Activated CD8-positive, alpha-beta T cell treated with anti-CD3 and anti-CD28 coated beads for 36 hours (primary cell): ENCODE data around the gene PRR5. TPM values are rescaled to one million over a fixed set of nuclear protein-coding genes. Genes with fewer than 3 reads are reported as not detected.

ENCODE experiments used
- ATAC-seq: fragments of 200-7000 bp; cut with Tn5 transposase; one replicate; pipeline ENCODE4 v1.10.0; 2021; ENCODE audit warnings: mild to moderate bottlenecking, moderate library complexity
- CTCF ChIA-PET: fragments of 350-600 bp; sonication (Branson Sonifier 250); formaldehyde crosslinking; loops from one replicate; lab custom pipeline; 2021; ENCODE audit warnings: antibody characterized with exemption; lab: Charles Lee
- POLR2A ChIA-PET: fragments of 350-600 bp; sonication (Branson Sonifier 250); formaldehyde crosslinking; loops from one replicate; lab custom pipeline; 2021; ENCODE audit warnings: antibody characterized with exemption; lab: Charles Lee
- DNase-seq: peaks from one replicate; pipeline ENCODE4 v3.0.0-alpha.2; 2020
- H3K27ac Mint-ChIP-seq: one replicate; pipeline ENCODE4 v1.8.0; 2021; ENCODE audit warnings: mild to moderate bottlenecking, mixed read lengths
- H3K27me3 Mint-ChIP-seq: one replicate; pipeline ENCODE4 v1.8.0; 2021; ENCODE audit warnings: mixed read lengths
- H3K36me3 Mint-ChIP-seq: one replicate; pipeline ENCODE4 v1.8.0; 2021; ENCODE audit warnings: low read depth, mixed read lengths
- H3K4me1 Mint-ChIP-seq: one replicate; pipeline ENCODE4 v1.8.0; 2021; ENCODE audit warnings: low read depth, mixed read lengths
- H3K4me3 Mint-ChIP-seq: one replicate; pipeline ENCODE4 v1.8.0; 2021; ENCODE audit warnings: mild to moderate bottlenecking, moderate library complexity, mixed read lengths
- H3K9me3 Mint-ChIP-seq: one replicate; pipeline ENCODE4 v1.8.0; 2021; ENCODE audit warnings: mixed read lengths
- CTCF ChIP-seq: fragments of 200-600 bp; IDR thresholded peaks from one replicate; pipeline ENCODE4 v1.8.0; 2022; ENCODE audit warnings: antibody characterized with exemption, mild to moderate bottlenecking
- intact Hi-C: fragments of 100-400 bp; cut with micrococcal nuclease; formaldehyde crosslinking; loops from one replicate; pipeline ENCODE4 v1.10.0; 2022
- total RNA-seq, 2 experiments: library from RNA; stranded (reverse); gene quantifications; one replicate each; pipeline ENCODE4 v1.2.3, GENCODE V29; 2021

Gene PRR5
- total RNA-seq, 2 experiments from 2014 or later, result 26.8 to 27.3 TPM

GRCh38 chr22:44702479-44703198 is 635 bp downstream of the PRR5 start:
- Mint-ChIP-seq H3K9me3 (no peaks in the 10 kb centered on the region), H3K4me1 (peaks cover 39% of the 10 kb centered on the region), H3K36me3 (peaks cover 3% of the 10 kb centered on the region), H3K4me3 (peak overlapping the region; percentile 74), H3K27ac (peak overlapping the region; percentile 20), H3K27me3 (no peaks in the 10 kb centered on the region)
- CTCF ChIA-PET, result interaction anchor here (1.6 to 3.7 kb wide), 2 partner anchors 19 to 32 kb away, joined by 7 to 17 read pairs; no protein-coding TSS in a partner anchor
- ATAC-seq, result peak; percentile 13
- peak; percentile 37 for DNase-seq
- POLR2A ChIA-PET, result interaction anchor here (0.9 kb wide), 1 partner anchor 10 kb away, joined by 3 read pairs; no protein-coding TSS in a partner anchor
- no peak for TF ChIP-seq CTCF
- intact Hi-C loops, result no loop called here

DNA sequence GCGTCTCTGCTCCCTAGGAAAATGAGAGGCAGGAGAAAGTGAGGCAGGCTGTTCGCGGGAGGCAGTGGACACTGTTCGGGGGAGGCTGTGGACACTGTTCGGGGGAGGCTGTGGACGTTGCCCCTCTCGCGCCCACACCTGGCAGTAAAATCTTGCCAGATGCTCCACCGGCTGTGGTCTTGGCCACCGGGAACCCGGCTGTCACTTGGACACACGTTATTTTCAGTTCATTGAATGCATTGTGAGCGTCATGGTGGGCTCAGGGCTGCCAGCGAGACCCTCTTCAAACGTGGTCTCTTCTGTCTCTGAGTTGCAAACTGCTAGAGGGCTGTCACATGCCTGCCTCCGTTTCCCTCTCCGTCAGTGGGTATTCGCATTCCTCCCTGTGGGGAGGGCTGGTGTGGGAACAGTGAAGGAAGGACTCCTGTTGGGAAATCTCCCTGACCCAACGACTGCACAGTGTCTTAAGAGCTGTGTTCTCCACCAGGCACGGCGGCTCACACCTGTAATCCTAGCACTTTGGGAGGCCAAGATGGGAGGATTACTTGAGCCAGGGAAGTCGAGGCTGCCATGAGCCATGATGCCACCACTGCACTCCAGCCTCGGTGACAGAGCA is 1.4 kb downstream of the PRR5 start:
- DNase-seq (no peak), ATAC-seq (no peak)
- Mint-ChIP-seq H3K27ac (peak overlapping the region; percentile 20), H3K9me3 (no peaks in the 10 kb centered on the region), H3K27me3 (no peaks in the 10 kb centered on the region), H3K4me3 (peak overlapping the region; percentile 74), H3K36me3 (peaks cover 3% of the 10 kb centered on the region), H3K4me1 (peaks cover 41% of the 10 kb centered on the region)
- no peak for TF ChIP-seq CTCF
- CTCF ChIA-PET, result interaction anchor here (1.6 to 3.7 kb wide), 2 partner anchors 19 to 32 kb away, joined by 7 to 17 read pairs; no protein-coding TSS in a partner anchor
- POLR2A ChIA-PET, result interaction anchor here (0.9 to 1.2 kb wide), 3 partner anchors 10 to 28 kb away, joined by 3 to 4 read pairs (median 3); no protein-coding TSS in a partner anchor
- intact Hi-C loops, result no loop called here

DNA sequence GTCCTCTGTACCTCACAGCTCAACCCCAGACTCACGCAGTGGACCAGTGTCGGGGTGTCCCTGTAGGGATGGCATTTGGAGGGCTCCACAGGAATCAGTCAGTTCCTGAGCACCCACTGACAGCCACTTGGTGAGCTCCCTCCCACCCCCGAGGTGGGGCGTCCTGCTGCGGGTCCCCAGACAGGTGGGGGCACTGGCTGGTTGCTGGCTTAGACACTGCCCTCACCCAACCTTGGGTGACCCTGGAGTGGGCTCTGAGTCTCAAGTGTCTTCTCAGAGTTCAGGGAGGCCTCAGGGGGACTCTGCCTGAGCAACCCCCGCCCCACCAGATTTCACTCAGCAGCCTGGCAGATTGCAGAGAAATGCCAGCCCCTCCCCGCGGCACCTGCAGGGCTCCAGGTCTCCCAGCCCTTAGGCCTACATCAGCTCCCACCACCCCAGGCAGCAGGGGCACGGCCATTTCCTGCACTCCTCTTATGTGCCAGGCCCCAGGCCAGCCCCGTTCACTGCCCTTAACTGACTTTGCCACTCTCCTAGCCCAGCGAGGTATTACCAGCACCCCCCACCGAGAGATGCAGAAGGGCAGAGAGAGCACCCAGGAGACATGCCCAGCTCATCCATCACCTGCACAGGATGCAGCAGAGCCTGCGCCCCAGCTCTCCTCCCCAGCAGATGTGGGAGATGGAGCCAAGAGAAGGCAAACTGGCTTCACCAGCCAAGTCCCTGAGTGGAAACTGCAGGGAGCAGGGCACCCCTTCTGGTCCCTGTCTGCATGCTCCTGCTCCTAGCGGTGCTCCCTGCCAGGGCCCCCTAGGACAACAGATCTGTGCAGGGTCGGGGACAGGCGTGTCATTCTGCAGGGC is 2.4 kb downstream of the PRR5 start:
- intact Hi-C loops, result no loop called here
- Mint-ChIP-seq H3K27ac (no peak overlapping the region), H3K36me3 (peaks cover 3% of the 10 kb centered on the region), H3K4me3 (peak overlapping the region; percentile 74), H3K27me3 (no peaks in the 10 kb centered on the region), H3K9me3 (no peaks in the 10 kb centered on the region), H3K4me1 (peaks cover 44% of the 10 kb centered on the region)
- ChIA-PET CTCF (interaction anchor here (1.2 to 1.3 kb wide), 2 partner anchors 19 to 31 kb away, joined by 3 to 6 read pairs; no protein-coding TSS in a partner anchor), POLR2A (interaction anchor here (0.8 to 1.6 kb wide), 5 partner anchors 25 to 51 kb away, joined by 3 to 4 read pairs (median 4); no protein-coding TSS in a partner anchor)
- TF ChIP-seq CTCF, result no peak
- DNase-seq (no peak), ATAC-seq (no peak)

- DNase-seq (no peak), ATAC-seq (no peak)
- H3K4me3 Mint-ChIP-seq, result no peak overlapping the region
- intact Hi-C loops, result no loop called here
- no peaks in the 10 kb centered on the region for H3K27me3 Mint-ChIP-seq
- peaks cover 49% of the 10 kb centered on the region for H3K4me1 Mint-ChIP-seq
- ChIA-PET CTCF (interaction anchor here (1.2 to 1.3 kb wide), 2 partner anchors 19 to 31 kb away, joined by 3 to 6 read pairs; no protein-coding TSS in a partner anchor), POLR2A (interaction anchor here (0.8 to 1.6 kb wide), 2 partner anchors 24 to 50 kb away, joined by 3 to 4 read pairs; no protein-coding TSS in a partner anchor)
- H3K27ac Mint-ChIP-seq, result no peak overlapping the region
- TF ChIP-seq CTCF, result no peak
- no peaks in the 10 kb centered on the region for H3K9me3 Mint-ChIP-seq
- H3K36me3 Mint-ChIP-seq, result peaks cover 3% of the 10 kb centered on the region
Measured at GRCh38 chr22:44705022-44705297, 3.0 kb downstream of the PRR5 start.
